H9 (cell line): ENCODE results near the gene RSAD2. TPM values are rescaled to one million over a fixed set of nuclear protein-coding genes. Genes with fewer than 3 reads are reported as not detected.
A peak's percentile ranks its signal among the peaks of the same experiment; 100 is the strongest.

Source experiments
- DNase-seq: peaks from one replicate; pipeline ENCODE4 v3.0.0-alpha.2; 2017
- H2AFZ ChIP-seq: one replicate; pipeline ENCODE4 v1.6.1; 2013; ENCODE audit warnings: mild to moderate bottlenecking, low read length, control low read depth, moderate library complexity
- H2AK5ac ChIP-seq: 2 replicates; pipeline ENCODE4 v1.6.1; 2013; ENCODE audit warnings: low read length, control low read depth, mixed read lengths; ENCODE audit not compliant: insufficient read length
- H2BK120ac ChIP-seq: one replicate; pipeline ENCODE4 v1.6.1; 2013; ENCODE audit warnings: low read depth, mild to moderate bottlenecking, low read length, control low read depth, inconsistent platforms; ENCODE audit not compliant: poor library complexity, severe bottlenecking
- H2BK12ac ChIP-seq: 2 replicates; pipeline ENCODE4 v1.6.1; 2013; ENCODE audit warnings: low read length, control low read depth, mixed read lengths, low read depth; ENCODE audit not compliant: insufficient read length
- H2BK15ac ChIP-seq: 2 replicates; pipeline ENCODE4 v1.6.1; 2013; ENCODE audit warnings: low read depth, low read length, control low read depth
- H2BK20ac ChIP-seq: one replicate; pipeline ENCODE4 v1.6.1; 2013; ENCODE audit warnings: low read depth, mild to moderate bottlenecking, low read length, control low read depth, inconsistent platforms; ENCODE audit not compliant: poor library complexity, severe bottlenecking
- H2BK5ac ChIP-seq: 2 replicates; pipeline ENCODE4 v1.6.1; 2013; ENCODE audit warnings: low read length, control low read depth, mixed read lengths; ENCODE audit not compliant: insufficient read length
- H3K14ac ChIP-seq: 2 replicates; pipeline ENCODE4 v1.6.1; 2013; ENCODE audit warnings: low read length, control low read depth; ENCODE audit not compliant: insufficient read depth
- H3K18ac ChIP-seq: 2 replicates; pipeline ENCODE4 v1.6.1; 2013; ENCODE audit warnings: low read depth, mild to moderate bottlenecking, mixed read lengths, low read length, control low read depth; ENCODE audit not compliant: insufficient read length
- H3K23ac ChIP-seq: 2 replicates; pipeline ENCODE4 v1.6.1; 2013; ENCODE audit warnings: low read length, control low read depth, mixed read lengths, low read depth; ENCODE audit not compliant: insufficient read length
- H3K23me2 ChIP-seq: 2 replicates; pipeline ENCODE4 v1.6.1; 2013; ENCODE audit warnings: low read depth, mild to moderate bottlenecking, mixed read lengths, low read length, control low read depth; ENCODE audit not compliant: insufficient read length, poor library complexity, severe bottlenecking
- H3K27ac ChIP-seq: 2 replicates; pipeline ENCODE4 v1.5.1; 2013; ENCODE audit warnings: low read length, control low read depth, mixed read lengths, low read depth; ENCODE audit not compliant: insufficient read length
- H3K27me3 ChIP-seq: 2 replicates; pipeline ENCODE4 v1.6.1; 2013; ENCODE audit warnings: low read length, control low read depth, inconsistent platforms; ENCODE audit not compliant: insufficient read depth
- H3K4ac ChIP-seq: 2 replicates; pipeline ENCODE4 v1.6.1; 2013; ENCODE audit warnings: low read depth, mild to moderate bottlenecking, control low read depth, inconsistent platforms, low read length, moderate library complexity
- H3K4me1 ChIP-seq: 2 replicates; pipeline ENCODE4 v1.6.1; 2013; ENCODE audit warnings: low read length, control low read depth, inconsistent platforms; ENCODE audit not compliant: insufficient read depth
- H3K4me2 ChIP-seq: 2 replicates; pipeline ENCODE4 v1.6.1; 2013; ENCODE audit warnings: low read length, control low read depth, mixed read lengths; ENCODE audit not compliant: insufficient read length, insufficient read depth
- H3K56ac ChIP-seq: 2 replicates; pipeline ENCODE4 v1.6.1; 2013; ENCODE audit warnings: low read depth, mild to moderate bottlenecking, mixed read lengths, low read length, control low read depth; ENCODE audit not compliant: insufficient read length
- H3K79me1 ChIP-seq: 2 replicates; pipeline ENCODE4 v1.6.1; 2013; ENCODE audit warnings: low read depth, mild to moderate bottlenecking, moderate library complexity, low read length, control low read depth, inconsistent platforms; ENCODE audit not compliant: insufficient read depth, poor library complexity, severe bottlenecking
- H3K79me2 ChIP-seq: 2 replicates; pipeline ENCODE4 v1.6.1; 2013; ENCODE audit warnings: low read length, control low read depth, inconsistent platforms; ENCODE audit not compliant: insufficient read depth
- H3K9ac ChIP-seq: 2 replicates; pipeline ENCODE4 v1.6.1; 2013; ENCODE audit warnings: low read length, control low read depth, mixed read lengths; ENCODE audit not compliant: insufficient read length; ENCODE audit errors: extremely low read depth
- H3K9me3 ChIP-seq: one replicate; pipeline ENCODE4 v1.6.1; 2013; ENCODE audit warnings: low read depth, low read length, inconsistent platforms; ENCODE audit not compliant: control insufficient read depth
- H3T11ph ChIP-seq: one replicate; pipeline ENCODE4 v1.6.1; 2013; ENCODE audit warnings: mild to moderate bottlenecking, low read length, control low read depth, inconsistent platforms
- H4K20me1 ChIP-seq: one replicate; pipeline ENCODE4 v1.6.1; 2013; ENCODE audit not compliant: control insufficient read depth, insufficient read length, insufficient read depth
- H4K5ac ChIP-seq: 2 replicates; pipeline ENCODE4 v1.6.1; 2013; ENCODE audit warnings: low read depth, mild to moderate bottlenecking, mixed read lengths, low read length, control low read depth; ENCODE audit not compliant: insufficient read length
- H4K8ac ChIP-seq: replicated peaks from 2 replicates; pipeline ENCODE4 v1.6.1; 2013; ENCODE audit warnings: low read length, control low read depth, mixed read lengths, low read depth; ENCODE audit not compliant: insufficient read length
- H4K91ac ChIP-seq: 2 replicates; pipeline ENCODE4 v1.6.1; 2013; ENCODE audit warnings: low read depth, mild to moderate bottlenecking, moderate library complexity, mixed read lengths, low read length, control low read depth; ENCODE audit not compliant: insufficient read length
- H3K27ac Mint-ChIP-seq, 3 experiments: 2 replicates in 2 of 3; 3 replicates in 1 of 3; pipeline ENCODE4 v1.8.0; 2020 to 2021; ENCODE audit warnings: mixed read lengths in 3 of 3, mild to moderate bottlenecking in 1 of 3, moderate library complexity in 1 of 3
- H3K27me3 Mint-ChIP-seq: 2 replicates; pipeline ENCODE4 v1.8.0; 2021; ENCODE audit warnings: low read depth, mild to moderate bottlenecking, moderate library complexity, mixed read lengths
- H3K36me3 Mint-ChIP-seq, 3 experiments: 2 replicates in 2 of 3; 3 replicates in 1 of 3; pipeline ENCODE4 v1.8.0; 2020 to 2021; ENCODE audit warnings: low read depth in 3 of 3, mixed read lengths in 3 of 3; ENCODE audit not compliant: insufficient read depth in 1 of 3
- H3K4me1 Mint-ChIP-seq, 2 experiments: 2 replicates each; pipeline ENCODE4 v1.8.0; 2020; ENCODE audit warnings: mixed read lengths in 2 of 2
- H3K4me3 Mint-ChIP-seq, 2 experiments: 2 replicates in 1 of 2; 3 replicates in 1 of 2; pipeline ENCODE4 v1.8.0; 2020 to 2021; ENCODE audit warnings: mild to moderate bottlenecking in 2 of 2, mixed read lengths in 2 of 2, moderate library complexity in 1 of 2
- H3K9me3 Mint-ChIP-seq, 2 experiments: 2 replicates in 1 of 2; 3 replicates in 1 of 2; pipeline ENCODE4 v1.8.0; 2020; ENCODE audit warnings: mild to moderate bottlenecking in 2 of 2, mixed read lengths in 2 of 2, moderate library complexity in 1 of 2
- WGBS: extraction: QIAGEN DNeasy Blood & Tissue Kit; methylation state at CpG from one replicate; pipeline ENCODE4 v1.1.7; 2013; ENCODE audit warnings: missing lambda C conversion rate, low lambda C conversion rate, mixed read lengths; ENCODE audit not compliant: insufficient read length; ENCODE audit errors: extremely low coverage; 5-methylcytosine and 5-hydroxymethylcytosine counted together
- total RNA-seq: library from RNA; stranded (reverse); gene quantifications from 2 replicates; pipeline ENCODE4 v1.2.1, GENCODE V29; 2021
- TF ChIP-seq, protein P1 (sequence below): fragments of 200-600 bp; sonication (generic); conservative IDR thresholded peaks from 3 replicates; pipeline ENCODE4 v1.8.0; 2021; ENCODE audit warnings: antibody characterized with exemption, mild to moderate bottlenecking

RSAD2 gene
- total RNA-seq, 1 experiment from 2014 or later, result not detected

- Histone ChIP-seq H3K56ac (no peak overlapping the region), H2AFZ (no peak overlapping the region), H2BK12ac (no peak overlapping the region), H3K9ac (no peak overlapping the region), H3K79me2 (no peaks in the 10 kb centered on the region), H4K91ac (no peak overlapping the region), H3K23ac (no peak overlapping the region), H4K20me1 (no peaks in the 10 kb centered on the region), H3K9me3 (no peaks in the 10 kb centered on the region), H3K4me1 (no peaks in the 10 kb centered on the region), H3K18ac (no peak overlapping the region), H2BK5ac (no peak overlapping the region), H4K5ac (no peak overlapping the region), H2BK120ac (no peak overlapping the region), H3K27me3 (peaks cover 9% of the 10 kb centered on the region), H3K4me2 (peak overlapping the region; percentile 95), H3K4ac (no peak overlapping the region), H2BK15ac (no peak overlapping the region), H2BK20ac (no peak overlapping the region), H4K8ac (no peak overlapping the region), H3K27ac (no peak overlapping the region), H3K14ac (no peak overlapping the region), H2AK5ac (no peak overlapping the region), H3K23me2 (peaks cover 12% of the 10 kb centered on the region), H3K79me1 (no peaks in the 10 kb centered on the region), H3T11ph (no peak overlapping the region)
- H3K27ac Mint-ChIP-seq, result no peak overlapping the region
- TF ChIP-seq, protein P1, sequence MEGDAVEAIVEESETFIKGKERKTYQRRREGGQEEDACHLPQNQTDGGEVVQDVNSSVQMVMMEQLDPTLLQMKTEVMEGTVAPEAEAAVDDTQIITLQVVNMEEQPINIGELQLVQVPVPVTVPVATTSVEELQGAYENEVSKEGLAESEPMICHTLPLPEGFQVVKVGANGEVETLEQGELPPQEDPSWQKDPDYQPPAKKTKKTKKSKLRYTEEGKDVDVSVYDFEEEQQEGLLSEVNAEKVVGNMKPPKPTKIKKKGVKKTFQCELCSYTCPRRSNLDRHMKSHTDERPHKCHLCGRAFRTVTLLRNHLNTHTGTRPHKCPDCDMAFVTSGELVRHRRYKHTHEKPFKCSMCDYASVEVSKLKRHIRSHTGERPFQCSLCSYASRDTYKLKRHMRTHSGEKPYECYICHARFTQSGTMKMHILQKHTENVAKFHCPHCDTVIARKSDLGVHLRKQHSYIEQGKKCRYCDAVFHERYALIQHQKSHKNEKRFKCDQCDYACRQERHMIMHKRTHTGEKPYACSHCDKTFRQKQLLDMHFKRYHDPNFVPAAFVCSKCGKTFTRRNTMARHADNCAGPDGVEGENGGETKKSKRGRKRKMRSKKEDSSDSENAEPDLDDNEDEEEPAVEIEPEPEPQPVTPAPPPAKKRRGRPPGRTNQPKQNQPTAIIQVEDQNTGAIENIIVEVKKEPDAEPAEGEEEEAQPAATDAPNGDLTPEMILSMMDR, result no peak
- peaks cover 7% of the 10 kb centered on the region in 2 experiments for H3K4me1 Mint-ChIP-seq
- WGBS, result no CpG with 5 or more reads among the region's 8 CpGs
- no peak for DNase-seq
- H3K4me3 Mint-ChIP-seq, result peak overlapping the region; percentile 54 to 74; a peak in 4 of 5 replicates
- peaks cover 11 to 13% of the 10 kb centered on the region in 2 experiments for H3K9me3 Mint-ChIP-seq
- peaks cover 7 to 14% (median 12%) of the 10 kb centered on the region in 3 experiments for H3K36me3 Mint-ChIP-seq
- H3K27me3 Mint-ChIP-seq, result peaks cover 60% of the 10 kb centered on the region
These were observed 13.3 kb upstream of the RSAD2 start for GRCh38 chr2:6864231-6864754.
